Osteoblast (primary cell): ENCODE data around the gene LYSMD4. TPM values are rescaled to one million over a fixed set of nuclear protein-coding genes. Genes with fewer than 3 reads are reported as not detected.

Source experiments
- DNase-seq: peaks from one replicate; pipeline ENCODE4 v3.0.0; 2011; ENCODE audit warnings: low spot score, mixed read lengths; ENCODE audit not compliant: insufficient read length; ENCODE audit errors: missing footprints
- H2AFZ ChIP-seq: 2 replicates; pipeline ENCODE4 v1.6.0; 2011; ENCODE audit warnings: mild to moderate bottlenecking, low read length
- H3K27ac ChIP-seq: 2 replicates; pipeline ENCODE4 v1.5.1; 2011; ENCODE audit warnings: mild to moderate bottlenecking, low read depth, low read length, moderate library complexity
- H3K27me3 ChIP-seq: 2 replicates; pipeline ENCODE4 v1.6.0; 2012; ENCODE audit warnings: mild to moderate bottlenecking, control low read depth, inconsistent platforms, low read length, moderate library complexity; ENCODE audit not compliant: insufficient read depth
- H3K36me3 ChIP-seq: 2 replicates; pipeline ENCODE4 v1.5.1; 2011; ENCODE audit warnings: mild to moderate bottlenecking, low read length, control low read depth, moderate library complexity; ENCODE audit not compliant: insufficient read depth
- H3K4me1 ChIP-seq: 2 replicates; pipeline ENCODE4 v1.5.1; 2011; ENCODE audit warnings: mild to moderate bottlenecking, low read length, control low read depth, moderate library complexity; ENCODE audit not compliant: insufficient read depth
- H3K4me2 ChIP-seq: 2 replicates; pipeline ENCODE4 v1.6.0; 2011; ENCODE audit warnings: mild to moderate bottlenecking, low read length; ENCODE audit not compliant: insufficient read depth
- H3K4me3 ChIP-seq: fragments of 200-600 bp; sonication (generic); 3 replicates; pipeline ENCODE4 v1.5.1; 2012; ENCODE audit warnings: mild to moderate bottlenecking, low read length, inconsistent platforms; ENCODE audit not compliant: insufficient read depth
- H3K79me2 ChIP-seq: 2 replicates; pipeline ENCODE4 v1.6.0; 2012; ENCODE audit warnings: mild to moderate bottlenecking, low read length, control low read depth, inconsistent platforms; ENCODE audit not compliant: insufficient read depth
- H3K9me3 ChIP-seq: 2 replicates; pipeline ENCODE4 v1.5.1; 2011; ENCODE audit warnings: low read depth, low read length, control low read depth
- H4K20me1 ChIP-seq: 2 replicates; pipeline ENCODE4 v1.6.0; 2012; ENCODE audit warnings: mild to moderate bottlenecking, low read length, control low read depth; ENCODE audit not compliant: insufficient read depth
- total RNA-seq: library from RNA; depleted of rRNA; stranded (reverse); fragments of >200 nt; gene quantifications from 2 replicates; pipeline ENCODE4 v1.2.3, GENCODE V29; 2012
- TF ChIP-seq, protein P1 (sequence below): IDR thresholded peaks from 2 replicates; pipeline ENCODE4 v1.5.1; 2011; ENCODE audit warnings: mild to moderate bottlenecking, low read depth, low read length, moderate library complexity; ENCODE audit errors: extremely low read depth

LYSMD4 gene
- total RNA-seq, 1 donor, result 8.7 TPM

DNA sequence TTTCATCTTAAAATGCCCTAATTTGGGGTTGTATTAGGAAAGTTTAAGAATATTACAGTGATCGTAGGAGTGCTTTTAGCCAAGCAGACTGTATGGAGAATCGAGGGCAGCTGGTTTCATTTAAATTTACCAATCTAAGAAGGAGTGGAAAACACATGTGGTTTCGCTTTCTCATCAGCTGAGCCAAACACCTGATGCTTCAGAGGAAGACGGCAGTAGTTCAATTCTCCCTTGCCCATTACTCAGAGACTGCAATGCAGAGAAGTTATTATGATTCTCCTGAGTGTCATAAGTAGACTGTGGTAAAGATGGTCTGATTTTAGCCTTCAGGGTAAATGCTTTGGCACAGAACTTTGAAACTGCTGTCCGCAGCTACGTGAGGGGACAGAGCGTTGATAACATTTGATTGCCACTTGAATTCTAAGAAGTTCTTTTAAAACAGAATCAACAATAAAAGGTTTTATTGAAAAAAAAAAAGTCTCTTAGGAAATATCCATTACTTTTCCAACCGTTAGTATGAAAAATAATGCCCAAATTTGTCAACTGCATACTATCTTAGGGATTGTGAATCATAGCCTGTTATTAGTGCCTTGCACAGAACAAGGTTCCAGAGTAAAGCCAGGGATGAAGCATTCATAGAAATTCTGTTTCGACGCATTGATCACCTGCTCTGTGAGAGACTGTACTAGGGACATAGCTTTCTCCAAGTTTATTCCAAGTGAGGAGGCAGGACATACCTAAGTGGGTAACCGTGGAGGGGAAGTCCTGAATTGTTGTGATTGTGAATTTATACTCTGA, 25.6 kb downstream of the LYSMD4 start:
- H3K79me2 ChIP-seq, result peaks cover 3% of the 10 kb centered on the region
- no peaks in the 10 kb centered on the region for H3K9me3 ChIP-seq
- peak overlapping the region; percentile 18 for H3K4me3 ChIP-seq
- no peak overlapping the region for H2AFZ ChIP-seq
- peak overlapping the region; percentile 75 for H3K27ac ChIP-seq
- no peak for DNase-seq
- H3K4me1 ChIP-seq, result peaks cover 42% of the 10 kb centered on the region
- H3K4me2 ChIP-seq, result peak overlapping the region; percentile 65
- peaks cover 6% of the 10 kb centered on the region for H3K36me3 ChIP-seq
- TF ChIP-seq, protein P1, sequence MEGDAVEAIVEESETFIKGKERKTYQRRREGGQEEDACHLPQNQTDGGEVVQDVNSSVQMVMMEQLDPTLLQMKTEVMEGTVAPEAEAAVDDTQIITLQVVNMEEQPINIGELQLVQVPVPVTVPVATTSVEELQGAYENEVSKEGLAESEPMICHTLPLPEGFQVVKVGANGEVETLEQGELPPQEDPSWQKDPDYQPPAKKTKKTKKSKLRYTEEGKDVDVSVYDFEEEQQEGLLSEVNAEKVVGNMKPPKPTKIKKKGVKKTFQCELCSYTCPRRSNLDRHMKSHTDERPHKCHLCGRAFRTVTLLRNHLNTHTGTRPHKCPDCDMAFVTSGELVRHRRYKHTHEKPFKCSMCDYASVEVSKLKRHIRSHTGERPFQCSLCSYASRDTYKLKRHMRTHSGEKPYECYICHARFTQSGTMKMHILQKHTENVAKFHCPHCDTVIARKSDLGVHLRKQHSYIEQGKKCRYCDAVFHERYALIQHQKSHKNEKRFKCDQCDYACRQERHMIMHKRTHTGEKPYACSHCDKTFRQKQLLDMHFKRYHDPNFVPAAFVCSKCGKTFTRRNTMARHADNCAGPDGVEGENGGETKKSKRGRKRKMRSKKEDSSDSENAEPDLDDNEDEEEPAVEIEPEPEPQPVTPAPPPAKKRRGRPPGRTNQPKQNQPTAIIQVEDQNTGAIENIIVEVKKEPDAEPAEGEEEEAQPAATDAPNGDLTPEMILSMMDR, result no peak
- peaks cover 2% of the 10 kb centered on the region for H4K20me1 ChIP-seq
- H3K27me3 ChIP-seq, result no peaks in the 10 kb centered on the region

DNA sequence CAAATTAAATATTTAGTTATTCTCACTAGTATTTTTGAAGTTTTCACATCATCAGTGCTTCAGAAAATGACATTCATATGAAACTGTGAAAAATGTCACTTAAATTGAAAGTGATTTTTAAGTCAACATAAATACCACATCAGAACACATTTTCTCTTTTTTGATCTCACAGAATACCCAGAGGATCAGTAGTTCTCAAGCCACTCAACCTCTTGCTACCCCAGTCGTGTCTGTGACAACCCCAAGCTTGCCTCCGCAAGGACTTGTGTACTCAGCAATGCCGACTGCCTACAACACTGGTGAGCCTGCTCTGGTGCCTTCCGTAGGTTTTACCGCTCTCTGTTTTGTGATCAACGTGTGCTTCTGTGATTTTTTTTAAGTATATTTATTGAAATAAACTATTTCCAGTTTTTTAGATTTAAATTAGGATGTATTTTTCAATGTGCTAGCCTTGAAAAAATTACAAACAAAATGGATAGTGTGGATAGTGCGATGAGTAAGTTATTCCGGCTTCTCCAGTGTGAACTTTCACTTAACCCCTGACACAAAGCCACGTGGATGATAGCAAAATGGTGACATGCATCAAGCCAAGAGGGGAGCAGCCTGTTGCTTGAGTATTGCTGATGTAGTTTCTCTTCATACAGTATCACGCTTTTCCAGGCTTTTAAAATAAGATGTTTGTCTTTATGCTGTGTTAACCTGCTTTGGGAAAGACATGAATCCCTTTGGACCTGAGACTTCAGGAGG, 26.5 kb downstream of the LYSMD4 start:
- Histone ChIP-seq H2AFZ (no peak overlapping the region), H3K9me3 (no peaks in the 10 kb centered on the region), H4K20me1 (peaks cover 2% of the 10 kb centered on the region), H3K27ac (peak overlapping the region; percentile 75), H3K36me3 (peaks cover 3% of the 10 kb centered on the region), H3K79me2 (peaks cover 3% of the 10 kb centered on the region), H3K4me3 (peak overlapping the region; percentile 11), H3K27me3 (no peaks in the 10 kb centered on the region), H3K4me2 (peak overlapping the region; percentile 65), H3K4me1 (peaks cover 42% of the 10 kb centered on the region)
- DNase-seq, result no peak
- TF ChIP-seq, protein P1, result no peak

DNA sequence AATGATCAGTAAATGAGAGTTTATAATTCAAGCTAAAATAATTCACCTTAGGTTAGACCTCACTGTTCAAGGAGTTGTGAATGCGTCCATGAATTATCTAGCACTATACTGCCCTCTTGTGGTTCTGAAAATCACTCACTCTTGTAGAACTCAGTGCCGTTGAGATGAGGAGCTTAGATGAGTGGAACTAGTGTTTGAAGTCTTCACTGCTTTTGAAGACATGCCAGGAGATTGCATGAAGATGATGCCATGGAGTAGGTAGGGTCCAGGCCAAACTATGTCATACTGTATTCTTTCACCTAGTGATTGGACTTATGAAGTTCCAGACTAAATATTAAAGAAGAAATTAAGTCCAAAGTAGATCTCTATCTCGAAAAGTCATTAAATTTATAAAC, 28.8 kb downstream of the LYSMD4 start:
- Histone ChIP-seq H3K27me3 (no peaks in the 10 kb centered on the region), H4K20me1 (peaks cover 2% of the 10 kb centered on the region), H3K4me3 (no peak overlapping the region), H3K27ac (peak overlapping the region; percentile 71), H3K9me3 (no peaks in the 10 kb centered on the region), H3K4me1 (peaks cover 42% of the 10 kb centered on the region), H3K36me3 (no peaks in the 10 kb centered on the region), H3K4me2 (peak overlapping the region; percentile 70), H3K79me2 (peaks cover 3% of the 10 kb centered on the region), H2AFZ (no peak overlapping the region)
- TF ChIP-seq, protein P1, result peak; percentile 71
- no peak for DNase-seq
